Testis (tissue), 2 donors: ENCODE measurements around the gene MYH10.

Experiments used
- CTCF ChIP-seq, 3 experiments: fragments of 450-650 bp in 2 of 3; fragments of 200-600 bp in 1 of 3; sonication (generic) in 1 of 3; IDR thresholded peaks; one replicate each; pipeline ENCODE4 v1.5.1; 2016 to 2019; ENCODE audit warnings: antibody characterized with exemption in 3 of 3, mild to moderate bottlenecking in 2 of 3, moderate library complexity in 1 of 3
- POLR2A ChIP-seq: fragments of 450-650 bp; IDR thresholded peaks from one replicate; pipeline ENCODE4 v1.6.1; 2017; ENCODE audit warnings: antibody characterized with exemption, mild to moderate bottlenecking, moderate library complexity

GRCh38 chr17:8659758-8660410 is 29.4 kb upstream of the MYH10 start:
- TF ChIP-seq CTCF (IDR thresholded peaks at IDR 0.05) (no peak), POLR2A (no peak)
